Loucy (cell line): ENCODE data around the gene METRNL.

Experiments
- CTCF ChIP-seq: fragments of 200-600 bp; sonication (generic); conservative IDR thresholded peaks from 2 replicates; pipeline ENCODE4 v1.5.1; 2014; ENCODE audit warnings: mild to moderate bottlenecking, antibody characterized with exemption, low read length
- EZH2phosphoT487 ChIP-seq: fragments of 200-600 bp; IDR thresholded peaks from 2 replicates; pipeline ENCODE4 v1.6.1; 2018; ENCODE audit warnings: antibody characterized with exemption, mild to moderate bottlenecking, moderate library complexity, borderline replicate concordance

- TF ChIP-seq CTCF: no peak
- TF ChIP-seq EZH2phosphoT487: no peak
These were observed 34.4 kb downstream of the METRNL start for GRCh38 chr17:83113792-83114191.
